Mucosa of gallbladder (tissue), 1 donor: ENCODE data around the gene CKMT1B. TPM values are rescaled to one million over a fixed set of nuclear protein-coding genes. Genes with fewer than 3 reads are reported as not detected.
"Not testable (repeated sequence)": the region's sequence is repeated elsewhere in the genome, so short reads cannot be mapped to it uniquely, and the experiment has no call there.

Source experiments
- DNase-seq: peaks from one replicate; pipeline ENCODE4 v3.0.0-alpha.2; 2020; ENCODE audit warnings: low spot score
- total RNA-seq: library from RNA; stranded (reverse); gene quantifications from one replicate; pipeline ENCODE4 v1.2.1, GENCODE V29; 2021
- donor health status: DM: no; HTN: no; CAD: no.

CKMT1B gene
- total RNA-seq: 52.7 TPM

DNA sequence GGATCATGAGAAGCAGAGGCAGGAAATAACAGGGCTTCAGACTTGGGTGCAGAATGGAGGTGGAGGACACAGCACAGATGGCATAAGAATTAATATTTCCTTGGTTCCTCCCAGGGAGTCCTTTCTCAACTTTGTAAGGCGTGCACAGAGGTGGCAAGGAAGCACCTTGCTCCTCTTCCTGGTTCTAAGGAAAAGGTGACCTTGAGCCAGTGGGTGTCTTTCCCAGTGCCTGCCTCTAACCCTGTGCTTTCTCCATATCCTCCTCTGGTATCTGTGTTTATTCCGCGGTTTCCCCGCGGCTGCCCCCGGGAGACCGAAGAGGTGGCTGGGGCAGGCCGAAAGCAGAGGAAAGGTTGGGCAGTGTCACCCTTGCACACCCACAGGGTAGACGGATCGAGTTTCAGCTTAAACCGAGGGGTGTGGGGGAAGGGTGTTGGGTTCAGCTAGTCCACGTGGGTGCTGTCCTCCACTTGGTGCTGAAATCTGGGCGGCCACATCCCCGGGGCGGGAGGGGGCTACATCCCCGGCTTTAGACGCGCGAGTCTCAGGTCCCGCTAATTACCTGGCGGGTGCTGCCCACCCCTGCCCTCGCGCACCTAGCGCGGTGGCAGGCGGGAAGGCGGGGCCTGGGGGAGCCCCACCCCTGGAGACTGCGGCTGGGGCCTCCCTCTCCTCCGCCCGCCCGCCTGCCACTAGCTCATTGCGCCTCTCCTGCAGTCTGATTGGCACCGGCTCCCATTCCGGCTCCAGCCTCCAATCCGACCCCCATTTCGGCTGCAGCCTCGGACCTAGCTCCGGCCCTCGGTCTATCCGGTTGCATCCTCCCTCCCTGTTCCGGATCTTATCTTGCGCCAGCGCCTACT is at the start of gene CKMT1B:
Gene CKMT1B, plus strand, starts transcription at position 700 of the 863 bp plus-strand sequence. CDS start 192 bp downstream, outside the sequence.
- not testable (repeated sequence) for DNase-seq

DNA sequence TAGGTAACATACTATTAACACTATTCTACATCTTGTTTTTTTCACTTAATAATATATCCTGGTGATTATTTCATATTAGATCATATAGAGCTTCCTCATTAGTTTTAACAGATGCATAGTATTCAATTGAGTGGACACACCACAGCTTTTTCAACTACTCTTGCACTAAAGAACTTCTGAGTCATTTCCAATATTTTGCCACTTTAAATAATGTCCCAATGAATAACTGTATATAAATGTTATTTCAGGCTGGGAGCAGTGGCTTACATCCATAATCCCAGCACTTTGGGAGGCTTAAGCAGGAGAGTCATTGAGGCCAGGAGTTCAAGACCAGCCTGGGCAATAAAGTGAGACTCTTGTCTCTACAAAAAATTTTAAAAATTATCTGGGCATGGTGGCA is 49.6 kb upstream of the CKMT1B start:
- no peak for DNase-seq

DNA sequence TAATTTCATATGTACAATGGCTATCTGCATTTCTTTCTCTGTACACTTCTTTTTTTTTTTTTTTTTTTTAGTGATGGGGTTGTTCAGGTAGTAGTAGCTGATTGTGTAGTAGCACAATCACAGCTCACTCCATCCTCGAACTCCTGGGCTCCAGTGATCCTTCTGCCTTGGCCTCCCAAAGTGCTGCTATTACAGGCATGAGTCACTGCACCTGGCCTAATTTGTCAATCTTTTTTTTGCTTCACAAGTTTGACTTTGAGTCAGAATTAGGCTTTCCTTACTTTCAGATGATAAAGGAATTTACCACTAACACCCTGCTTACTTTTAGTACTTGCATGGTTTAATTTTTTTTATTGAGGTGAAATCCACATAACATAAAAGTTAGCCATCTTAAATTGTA is 48.4 kb upstream of the CKMT1B start:
- no peak for DNase-seq

DNA sequence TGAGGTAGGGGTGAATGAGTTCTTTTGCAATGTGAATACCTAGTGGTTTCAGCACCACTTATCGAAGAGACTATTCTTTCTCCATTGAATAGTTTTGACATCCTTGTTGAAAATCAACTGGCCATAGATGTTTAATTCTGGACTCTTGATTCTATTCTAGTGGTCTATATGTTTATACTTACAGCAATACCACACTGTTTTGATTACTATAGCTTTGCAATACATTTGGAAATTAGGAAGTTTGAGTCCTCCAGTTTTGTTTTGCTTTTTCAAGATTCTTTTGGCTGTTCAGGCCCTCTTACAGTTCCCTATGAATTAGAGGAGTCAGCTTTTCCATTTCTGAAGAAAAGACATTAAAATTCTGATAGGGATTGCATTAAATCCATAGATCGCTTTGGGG is 46.3 kb upstream of the CKMT1B start:
- DNase-seq: no peak

DNA sequence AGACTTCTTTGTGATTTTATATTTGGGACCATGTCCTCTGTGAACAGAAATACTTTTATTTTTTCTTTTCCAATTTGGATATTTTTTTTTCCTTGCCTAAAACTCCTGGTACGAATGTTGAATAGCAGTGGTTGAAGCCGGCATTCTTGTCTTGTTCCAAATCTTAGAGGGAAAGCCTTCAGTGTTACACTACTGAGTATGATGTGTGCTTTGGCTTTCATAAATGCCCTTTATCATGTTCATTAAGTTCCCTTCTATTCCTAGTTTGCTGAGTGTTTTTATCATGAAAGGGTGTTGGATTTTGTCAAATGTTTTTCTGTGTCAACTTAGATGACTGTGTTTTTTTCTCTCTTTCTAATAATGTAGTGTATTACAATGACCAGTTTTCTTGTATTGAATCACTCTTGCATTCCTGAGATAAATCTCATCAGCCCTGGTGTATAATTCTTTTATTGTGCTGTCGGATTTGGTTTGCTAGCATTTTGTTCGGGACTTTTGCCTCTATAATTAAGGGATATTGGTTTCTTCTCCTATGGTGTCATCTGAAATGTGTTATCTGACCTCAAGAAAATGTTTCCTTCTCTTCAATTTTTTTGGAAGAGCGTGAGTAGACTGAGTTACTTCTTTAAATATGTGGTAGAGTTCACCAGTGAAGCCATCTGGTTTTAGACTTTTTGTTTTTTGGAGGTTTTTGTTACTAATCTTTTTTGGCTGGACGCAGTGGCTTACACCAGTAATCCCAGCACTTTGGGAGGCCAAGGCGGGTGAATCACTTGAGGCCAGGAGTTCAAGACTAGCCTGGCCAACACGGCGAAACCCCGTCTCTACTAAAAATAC is 43.1 kb upstream of the CKMT1B start:
- no peak for DNase-seq

DNA sequence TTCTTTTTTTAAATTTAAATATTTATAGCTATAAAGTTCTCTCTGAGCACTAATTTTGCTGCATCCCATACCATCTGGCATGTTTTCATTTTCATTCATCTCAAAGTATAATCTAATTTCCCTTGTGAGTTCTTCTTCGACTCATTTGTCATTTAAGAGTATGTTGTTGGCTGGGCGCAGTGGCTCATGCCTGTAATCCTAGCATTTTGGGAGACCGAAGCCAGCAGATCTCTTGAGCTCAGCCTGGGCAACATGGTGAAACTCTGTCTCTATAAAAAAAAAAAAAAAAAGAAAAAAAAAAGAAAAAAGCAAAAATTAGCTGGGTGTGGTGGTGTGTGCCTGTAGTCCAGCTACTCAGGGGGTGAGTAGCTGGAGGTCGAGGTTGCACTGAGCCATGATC is 41.6 kb upstream of the CKMT1B start:
- DNase-seq: no peak

DNA sequence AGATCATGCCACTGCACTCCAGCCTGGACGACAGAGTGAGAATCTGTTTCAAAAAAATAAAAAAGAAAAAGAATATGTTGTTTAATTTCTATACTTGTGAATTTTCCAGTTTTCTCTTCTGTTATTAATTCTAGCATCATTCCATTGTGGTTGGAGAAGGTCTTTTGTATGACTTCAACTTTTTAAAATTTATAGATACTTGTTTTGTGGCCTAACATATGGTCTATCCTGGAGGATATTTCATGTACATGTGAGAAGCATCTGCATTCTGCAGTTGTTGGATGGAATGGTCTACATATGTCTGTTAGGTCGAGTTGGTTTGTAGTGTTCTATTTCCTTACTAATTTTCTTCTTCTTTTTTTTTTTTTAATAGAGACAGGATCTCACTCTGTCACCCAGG is 40.8 kb upstream of the CKMT1B start:
- DNase-seq: no peak

DNA sequence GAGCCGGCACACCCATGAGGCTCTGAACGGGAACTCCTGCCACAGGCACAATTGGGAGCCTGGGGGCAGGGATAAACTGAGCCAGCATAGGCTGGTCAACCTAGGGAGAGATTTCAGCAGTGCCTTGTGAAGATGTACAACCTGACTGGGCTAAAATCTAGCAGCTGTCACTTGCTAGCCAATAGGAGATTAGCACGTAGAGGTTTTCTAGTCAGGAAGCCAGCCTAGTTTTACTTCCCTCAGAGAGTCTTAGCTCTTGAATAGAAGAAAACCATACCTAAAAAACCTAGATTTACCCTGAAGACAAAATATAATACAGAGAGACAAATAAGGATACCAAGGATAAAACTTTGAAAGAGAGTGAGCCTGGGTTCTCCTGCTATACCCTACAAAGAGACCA is 31.1 kb upstream of the CKMT1B start:
- DNase-seq: not testable (repeated sequence)

DNA sequence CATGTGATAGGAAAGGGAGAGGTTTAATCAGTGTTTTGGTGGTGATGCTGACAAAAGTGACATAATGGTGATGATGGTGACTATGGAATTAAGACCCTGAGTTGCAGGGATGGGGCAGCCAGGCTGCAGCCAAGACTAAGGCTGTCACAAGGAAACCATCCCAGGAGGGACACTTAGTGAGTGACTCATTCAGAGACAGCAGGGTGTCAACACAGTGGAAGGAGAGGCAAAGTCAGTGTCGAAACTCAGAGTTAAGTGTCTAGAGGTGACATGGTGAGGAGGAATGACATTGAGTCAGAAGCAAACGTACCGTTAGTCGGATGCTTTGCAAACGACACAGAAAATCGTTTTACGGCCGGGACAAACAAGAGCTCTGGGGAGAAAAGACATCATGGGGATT is 30.0 kb upstream of the CKMT1B start:
- not testable (repeated sequence) for DNase-seq

DNA sequence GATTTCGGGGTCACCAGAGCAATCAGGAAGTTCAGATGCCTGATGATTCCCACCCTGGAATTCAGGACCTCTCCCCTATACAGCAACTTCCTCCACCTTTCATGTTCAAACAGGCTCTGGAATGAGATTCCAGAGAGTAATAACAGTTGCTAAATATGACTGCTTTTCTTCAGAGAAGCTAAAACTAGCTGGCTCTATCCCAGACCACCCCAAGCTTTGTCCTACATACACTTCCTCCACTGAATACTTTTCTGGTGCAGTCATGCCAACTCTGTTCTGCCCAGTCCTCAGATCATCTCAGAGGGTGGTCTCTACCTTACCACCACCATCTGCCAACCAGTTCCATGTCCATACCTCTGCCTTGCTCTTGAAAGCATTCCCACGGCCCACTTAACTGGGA is 27.2 kb upstream of the CKMT1B start:
- DNase-seq: not testable (repeated sequence)

DNA sequence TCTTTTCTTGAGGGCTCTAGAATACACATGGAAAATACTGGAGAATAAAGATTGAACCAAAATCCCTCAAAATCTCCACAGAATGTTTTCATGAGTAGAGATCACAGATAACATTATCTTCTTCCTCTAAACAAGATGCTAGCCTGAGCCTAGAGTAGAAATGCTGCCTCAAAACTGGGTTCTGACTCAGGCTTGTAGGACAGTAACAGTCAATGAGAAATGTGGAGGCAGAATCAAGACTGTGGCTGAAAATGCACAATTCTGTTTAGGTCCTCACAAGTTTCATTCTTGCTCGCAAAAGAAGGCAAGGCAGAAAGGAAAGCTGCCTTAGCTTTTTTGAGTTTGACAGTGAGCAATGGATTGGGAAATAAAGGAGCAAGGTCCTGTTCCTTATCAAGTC is 19.2 kb upstream of the CKMT1B start:
- not testable (repeated sequence) for DNase-seq

DNA sequence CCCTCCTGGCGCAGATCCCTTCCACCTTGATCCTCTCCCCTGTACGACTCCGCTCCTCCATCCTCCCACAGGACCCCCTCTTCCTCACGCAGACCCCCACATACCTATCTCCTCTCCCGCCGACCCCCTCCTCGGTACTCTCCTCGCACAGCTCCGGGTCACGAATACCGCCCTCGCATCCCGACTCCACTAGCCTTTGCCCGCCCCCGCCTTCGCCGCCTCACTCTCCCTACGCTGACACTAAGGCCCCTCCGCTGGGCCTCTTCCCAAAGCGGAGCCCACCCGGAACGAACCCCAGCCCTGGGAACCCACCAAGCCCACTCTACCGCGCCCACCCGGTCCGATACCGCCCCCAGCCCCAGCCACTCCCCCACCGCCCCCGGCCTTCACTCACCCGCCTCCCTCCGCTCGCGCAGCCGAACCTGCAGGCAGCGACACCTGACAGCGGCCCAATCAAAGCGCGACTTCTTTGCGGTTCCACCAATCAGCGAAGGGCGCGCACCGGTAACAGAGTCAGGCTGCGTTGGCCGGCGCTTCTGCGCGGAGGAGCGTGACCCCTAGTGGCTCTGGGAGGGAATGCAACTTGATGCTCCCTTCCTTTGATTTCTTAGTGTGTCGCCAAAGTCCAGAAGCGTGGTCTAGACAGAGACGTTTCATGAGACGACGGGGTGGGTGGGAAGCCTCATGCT is 3.9 kb upstream of the CKMT1B start, which contains the start of gene PPIP5K1:
Gene PPIP5K1, minus strand, starts transcription at position 431 of the 689 bp plus-strand sequence. CDS start 5,704 bp downstream, outside the sequence.
- DNase-seq: not testable (repeated sequence)

DNA sequence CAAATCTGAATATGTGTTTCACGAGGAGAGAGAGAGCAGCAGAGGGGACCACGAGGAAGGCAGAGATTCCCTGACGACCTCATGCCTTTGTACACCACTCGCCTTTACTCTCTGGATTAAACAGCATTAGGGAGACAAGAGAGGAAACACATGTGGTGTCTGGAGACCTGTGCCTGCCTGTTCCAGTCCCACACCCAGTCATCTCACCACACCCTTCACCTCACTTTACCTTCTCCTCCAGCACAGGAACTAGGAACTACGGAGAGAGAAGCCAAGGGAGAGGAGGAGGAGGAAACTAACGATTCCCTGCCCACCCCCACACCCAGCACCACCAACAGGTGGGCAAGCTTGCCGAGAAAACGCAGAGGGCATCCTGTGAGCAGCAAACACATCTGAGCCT is 986 bp upstream of the CKMT1B start:
- DNase-seq: not testable (repeated sequence)

DNA sequence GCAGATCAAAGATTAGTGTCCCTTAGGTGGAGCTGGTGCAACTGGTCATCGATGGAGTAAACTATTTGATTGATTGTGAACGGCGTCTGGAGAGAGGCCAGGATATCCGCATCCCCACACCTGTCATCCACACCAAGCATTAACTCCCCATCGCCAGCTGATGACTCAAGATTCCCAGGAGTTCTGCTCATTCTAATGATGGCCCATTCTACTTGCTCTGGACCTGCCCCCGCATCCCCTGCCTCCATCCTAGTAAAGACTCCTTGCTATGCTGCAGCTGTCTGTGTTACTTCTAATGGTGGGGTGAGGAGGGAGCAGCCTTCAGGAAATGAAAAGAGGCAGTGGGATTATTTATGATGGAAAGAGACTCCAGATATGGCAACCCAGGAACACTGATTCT is 5.3 kb downstream of the CKMT1B start:
- DNase-seq: not testable (repeated sequence)

DNA sequence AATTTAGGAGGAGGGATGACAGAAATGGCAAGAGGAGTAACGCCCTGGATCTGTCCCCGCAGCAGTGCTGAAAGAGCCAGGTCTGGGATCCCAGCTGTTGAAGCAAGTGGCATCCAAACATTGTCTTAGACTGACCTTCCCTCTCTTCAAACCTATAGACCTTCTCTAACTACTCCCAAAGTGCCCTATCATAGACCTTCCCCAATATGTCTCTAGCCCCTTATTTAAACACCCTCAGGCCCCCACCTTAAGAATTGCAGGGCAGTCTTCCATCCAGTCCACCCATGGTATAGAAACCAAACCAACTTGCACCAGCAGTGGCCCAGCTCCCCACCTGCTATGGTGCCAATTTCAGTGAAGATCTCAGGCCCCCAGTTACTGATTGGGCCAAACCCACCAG is 6.4 kb downstream of the CKMT1B start:
- not testable (repeated sequence) for DNase-seq

DNA sequence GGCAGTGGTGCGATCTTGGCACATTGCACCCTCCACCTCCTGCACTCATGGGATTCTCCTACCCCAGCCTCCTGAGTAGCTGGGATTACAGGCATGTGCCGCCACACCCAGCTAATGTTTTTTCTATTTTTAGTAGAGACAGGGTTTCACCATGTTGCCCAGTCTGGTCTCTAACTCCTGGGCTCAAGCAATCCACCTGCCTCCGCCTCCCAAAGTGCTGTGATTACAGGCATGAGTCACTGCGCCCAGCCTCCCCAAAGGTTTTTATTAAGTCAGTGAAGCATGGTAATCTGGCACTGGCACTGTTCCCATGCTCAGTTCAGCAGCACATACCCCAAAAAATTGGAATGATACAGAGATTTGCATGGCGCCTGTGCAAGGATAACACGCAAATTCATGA is 8.4 kb downstream of the CKMT1B start:
- DNase-seq: not testable (repeated sequence)

DNA sequence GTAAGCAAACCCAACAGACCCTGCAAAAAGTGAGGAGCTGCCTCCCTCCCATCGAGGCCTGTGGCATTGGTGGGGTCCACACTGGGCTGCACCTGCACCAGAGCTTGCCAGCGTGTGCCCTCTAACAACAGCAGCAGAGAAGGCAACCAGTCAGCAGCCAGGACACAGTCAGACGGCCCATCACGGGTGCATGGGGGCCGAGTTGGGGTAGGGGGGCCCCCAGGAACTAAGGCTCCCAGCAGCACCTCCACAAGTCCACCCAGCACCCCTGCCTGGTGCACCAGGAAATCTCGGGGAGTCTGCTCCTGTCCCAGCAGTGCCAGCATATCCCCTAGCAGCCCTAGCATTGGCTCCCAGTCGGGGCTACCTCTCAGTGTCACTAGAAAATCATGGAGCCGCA is 23.9 kb downstream of the CKMT1B start:
- DNase-seq: not testable (repeated sequence)

DNA sequence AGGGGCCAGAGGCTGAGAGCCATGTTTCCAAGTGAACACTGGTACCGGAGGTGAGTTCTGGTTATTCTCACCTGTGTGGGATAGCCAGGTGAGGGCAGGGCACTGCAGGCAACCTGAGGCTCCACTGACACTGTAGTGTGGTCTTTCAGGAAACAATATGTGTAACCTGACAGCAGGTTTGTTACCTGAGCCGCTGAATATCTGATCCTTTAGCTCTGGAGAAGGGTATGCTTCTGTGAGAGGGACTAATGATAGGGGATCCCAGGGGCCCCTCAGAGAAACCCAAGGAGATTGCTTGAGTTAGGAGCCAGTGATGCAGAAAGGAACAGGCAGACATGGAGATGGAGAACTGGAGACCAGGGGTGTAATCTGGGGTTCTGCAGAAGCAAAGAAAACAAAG is 24.9 kb downstream of the CKMT1B start, which contains the start of gene STRC:
Gene STRC, minus strand, starts transcription at position 101 of the 400 bp plus-strand sequence. Its CDS starts 78 bp downstream, at position 23.
- not testable (repeated sequence) for DNase-seq

DNA sequence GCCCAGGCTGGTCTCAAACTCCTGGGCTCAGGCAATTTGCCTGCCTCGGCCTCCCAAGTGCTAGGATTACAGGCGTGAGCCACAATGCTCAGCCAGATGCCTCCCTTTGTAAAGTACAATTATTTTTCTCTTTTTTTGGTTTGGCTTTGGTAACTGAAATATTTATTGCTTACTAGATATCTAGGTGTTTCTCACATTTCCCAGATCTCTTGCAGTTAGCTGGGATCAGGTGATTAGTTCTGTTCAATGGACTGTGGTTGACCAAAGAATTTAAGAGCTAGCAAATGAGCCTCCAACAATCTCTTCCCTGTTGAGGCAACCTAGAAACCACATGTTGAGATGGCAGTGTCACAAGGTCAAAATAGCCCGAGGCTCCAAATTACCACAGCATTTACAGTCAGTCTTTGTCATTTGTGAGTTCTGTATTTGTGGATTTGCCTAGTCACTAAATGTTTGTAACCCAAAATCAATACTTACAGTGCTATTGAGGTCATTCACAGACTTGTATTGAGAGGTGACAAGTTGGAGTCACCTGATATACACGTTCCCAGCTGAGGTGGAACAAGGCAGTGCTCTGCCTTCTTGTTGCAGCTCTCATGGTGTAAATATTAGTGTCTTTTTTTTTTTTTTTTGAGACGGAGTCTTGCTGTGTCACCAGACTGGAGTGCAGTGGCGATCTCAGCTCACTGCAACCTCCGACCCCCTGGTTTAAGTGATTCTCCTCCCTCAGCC is 28.4 kb downstream of the CKMT1B start:
- DNase-seq: not testable (repeated sequence)

DNA sequence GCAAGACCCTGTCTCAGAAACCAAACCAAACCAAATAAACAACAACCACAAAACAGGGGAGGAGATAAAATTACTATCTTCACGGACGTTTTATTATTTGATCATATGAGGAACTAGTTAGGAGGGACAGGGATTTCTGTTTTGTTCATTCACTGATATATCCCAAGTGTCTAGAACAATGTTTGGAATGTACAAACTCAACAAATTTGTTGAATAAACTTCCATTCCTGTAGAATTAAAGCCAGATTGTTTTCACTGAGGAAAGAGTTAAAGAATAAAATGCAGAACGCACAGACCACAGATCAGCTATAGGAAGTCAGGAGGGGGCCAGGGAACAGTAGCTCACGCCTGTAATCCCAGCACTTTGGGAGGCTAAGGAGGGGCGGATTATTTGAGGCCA is 31.3 kb downstream of the CKMT1B start:
- DNase-seq: no peak

DNA sequence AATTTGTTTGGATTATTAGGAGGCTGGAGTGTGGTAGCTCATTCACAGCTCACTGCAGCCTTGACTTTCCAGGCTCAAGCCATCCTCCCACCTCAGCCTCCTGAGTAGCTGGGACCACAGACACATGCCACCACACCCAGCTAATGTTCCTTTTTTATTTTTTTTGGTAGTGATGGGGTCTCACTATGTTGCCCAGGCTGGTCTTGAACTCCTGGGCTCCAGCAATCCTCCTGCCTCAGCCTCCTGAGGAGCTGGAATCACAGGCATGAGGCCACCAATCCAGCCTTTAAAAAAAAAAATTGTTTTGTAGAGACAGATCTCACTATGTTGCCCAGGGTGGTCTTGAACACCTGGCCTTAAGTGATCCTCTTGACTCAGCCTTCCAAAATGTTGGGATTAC is 33.1 kb downstream of the CKMT1B start:
- DNase-seq: not testable (repeated sequence)
